GM18858 (cell line): ENCODE measurements around the gene C17orf75.

Experiments
- ATAC-seq: cut with Tn5 transposase; IDR thresholded peaks from one replicate; pipeline ENCODE4 v1.9.1; 2021; ENCODE audit not compliant: unreplicated experiment

Gene C17orf75

DNA sequence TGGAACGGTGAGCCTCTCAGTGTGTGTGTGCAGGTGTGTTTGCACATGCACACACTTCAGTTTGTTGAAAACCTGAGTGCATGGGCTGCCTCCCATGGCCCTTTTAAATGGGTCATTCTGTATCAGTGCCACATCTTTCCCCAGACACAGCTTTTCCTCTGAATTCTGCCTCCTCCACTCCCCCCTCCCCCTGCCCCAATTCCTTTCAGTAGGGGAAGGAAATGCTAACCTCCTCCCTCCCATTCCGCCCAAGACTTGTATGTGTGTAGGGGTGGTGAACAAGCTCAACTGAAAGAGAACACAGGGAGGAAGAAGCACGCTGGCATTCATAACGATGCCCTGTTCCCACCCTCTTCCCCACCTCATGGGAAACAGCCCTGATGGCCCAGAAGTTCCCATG lies 34.3 kb downstream of the C17orf75 start:
- no peak for ATAC-seq

DNA sequence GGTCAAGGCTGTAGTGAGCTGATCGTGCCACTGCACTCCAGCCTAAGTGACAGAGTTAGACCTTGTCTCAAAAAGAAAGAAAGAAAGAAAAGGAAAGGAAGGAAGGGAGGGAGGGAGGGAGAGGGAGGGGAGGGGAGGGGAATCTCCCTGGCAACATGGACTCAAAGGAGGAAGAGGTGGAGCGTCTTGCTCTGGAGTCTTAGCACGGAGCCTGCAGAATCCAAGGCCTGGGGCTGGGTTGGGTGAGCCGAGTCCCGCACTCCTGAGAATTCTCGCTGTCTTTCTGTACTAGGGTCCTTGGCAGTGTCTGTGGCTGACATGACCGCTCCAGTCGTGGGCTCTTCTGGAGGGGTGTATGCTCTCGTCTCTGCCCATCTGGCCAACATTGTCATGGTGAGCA lies 36.9 kb downstream of the C17orf75 start:
- no peak for ATAC-seq

DNA sequence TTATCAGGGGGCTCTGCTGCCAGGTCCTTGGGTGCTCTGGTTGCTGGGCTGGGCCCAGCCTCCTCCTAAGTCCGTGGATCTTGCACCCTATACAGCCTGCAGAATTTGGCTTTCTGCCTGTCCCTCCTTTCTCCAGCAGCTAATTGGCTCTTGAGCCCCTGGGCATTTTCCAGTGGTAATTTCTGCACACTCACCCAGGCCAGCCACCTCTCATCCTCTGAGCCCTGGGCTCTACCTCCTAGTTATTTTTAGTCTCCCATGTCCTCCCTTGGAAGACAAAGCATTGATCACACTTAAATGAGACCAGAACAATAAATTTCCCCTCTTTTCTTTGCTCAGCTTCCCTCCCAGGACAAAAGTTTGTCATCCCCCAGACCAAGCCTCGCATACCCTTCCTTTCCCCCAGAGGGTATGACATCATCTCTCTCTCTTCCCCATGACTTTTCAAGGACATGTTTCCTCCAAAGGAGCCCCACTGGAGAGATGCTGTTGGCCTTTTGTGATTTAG lies 38.1 kb downstream of the C17orf75 start:
- no peak for ATAC-seq

DNA sequence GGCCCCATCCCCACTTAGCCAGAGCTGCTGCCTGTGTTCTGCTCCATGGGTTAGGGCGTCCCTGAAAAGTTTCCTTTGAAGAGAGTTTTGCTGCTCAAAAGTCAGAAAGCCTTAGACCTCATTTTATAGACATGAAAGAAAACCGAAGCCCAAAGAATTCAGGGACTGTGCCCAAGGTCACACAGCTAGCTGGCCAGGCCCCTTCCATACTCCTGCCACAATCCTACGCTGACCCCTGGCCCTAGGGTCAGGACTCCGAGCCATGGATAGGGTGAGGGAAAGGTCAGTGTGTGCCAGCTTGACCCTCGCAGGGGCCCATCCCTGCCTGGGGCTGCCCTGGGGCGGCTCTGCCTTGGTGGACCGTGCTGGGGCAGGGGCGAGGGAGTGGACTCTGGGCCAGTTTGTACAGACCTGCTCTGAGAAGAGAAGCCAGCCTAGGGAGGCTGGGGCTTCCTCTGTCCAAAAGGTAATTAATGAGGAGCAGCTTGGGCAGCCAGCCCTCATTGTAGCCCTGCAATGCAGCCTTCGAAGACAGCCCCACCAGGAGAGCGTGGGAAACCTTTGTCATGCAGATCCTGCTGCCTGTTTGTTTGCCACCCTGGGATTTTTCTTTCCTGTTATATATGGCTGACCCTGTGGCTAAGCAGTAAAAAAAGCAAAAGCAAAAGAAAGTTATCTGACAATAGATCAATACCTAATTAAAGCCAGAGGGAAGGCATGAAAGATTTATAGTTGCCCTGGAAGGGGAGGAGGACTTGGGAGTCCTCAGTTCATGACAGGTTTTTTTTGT lies 38.9 kb downstream of the C17orf75 start:
- no peak for ATAC-seq

DNA sequence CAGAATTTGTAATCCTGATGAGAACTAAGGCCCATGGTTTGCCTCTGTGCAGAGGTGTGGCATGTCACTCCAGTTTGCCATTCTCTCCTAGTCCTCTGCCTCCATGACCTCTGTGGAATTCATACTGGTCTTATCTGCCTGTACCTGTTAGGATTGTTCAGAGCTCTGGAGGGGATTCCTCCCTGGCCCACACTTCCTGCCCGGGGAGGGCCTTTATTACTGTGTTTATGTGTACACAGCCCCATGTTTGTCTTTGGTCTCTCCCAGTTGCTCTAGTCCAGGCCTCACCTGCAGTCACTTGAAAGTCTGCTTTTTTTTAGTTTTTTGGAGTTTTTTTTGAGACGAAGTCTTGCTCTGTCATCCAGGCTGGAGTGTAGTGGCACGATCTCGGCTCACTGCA lies 39.9 kb downstream of the C17orf75 start:
- no peak for ATAC-seq

DNA sequence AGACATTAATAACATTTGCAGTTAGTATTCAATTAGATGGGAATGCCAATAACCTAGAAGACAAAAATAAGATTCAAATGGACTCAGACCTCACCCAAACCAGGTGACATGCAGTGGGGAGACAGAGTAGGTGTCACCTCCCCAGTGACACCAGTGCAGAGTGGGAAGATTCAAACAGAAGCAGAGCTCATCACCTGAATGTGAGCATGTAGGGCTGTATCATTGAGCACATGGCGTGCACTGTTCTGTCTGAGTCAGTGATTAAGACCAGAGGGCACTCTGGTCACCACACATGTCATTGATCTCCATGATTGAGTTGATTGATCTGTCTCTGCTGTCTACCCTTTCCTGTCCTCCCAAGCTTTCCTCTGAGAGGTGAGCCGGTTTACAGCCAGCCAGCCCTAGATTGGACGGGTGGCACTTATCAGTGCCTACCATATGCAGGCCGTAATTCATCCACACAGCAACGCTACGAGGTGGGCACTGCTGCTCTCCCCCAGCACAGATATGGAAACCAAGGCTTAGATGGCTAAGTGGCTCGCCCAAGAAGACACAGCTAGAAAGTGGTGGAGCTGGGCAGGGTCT lies 42.3 kb downstream of the C17orf75 start:
- ATAC-seq: no peak

DNA sequence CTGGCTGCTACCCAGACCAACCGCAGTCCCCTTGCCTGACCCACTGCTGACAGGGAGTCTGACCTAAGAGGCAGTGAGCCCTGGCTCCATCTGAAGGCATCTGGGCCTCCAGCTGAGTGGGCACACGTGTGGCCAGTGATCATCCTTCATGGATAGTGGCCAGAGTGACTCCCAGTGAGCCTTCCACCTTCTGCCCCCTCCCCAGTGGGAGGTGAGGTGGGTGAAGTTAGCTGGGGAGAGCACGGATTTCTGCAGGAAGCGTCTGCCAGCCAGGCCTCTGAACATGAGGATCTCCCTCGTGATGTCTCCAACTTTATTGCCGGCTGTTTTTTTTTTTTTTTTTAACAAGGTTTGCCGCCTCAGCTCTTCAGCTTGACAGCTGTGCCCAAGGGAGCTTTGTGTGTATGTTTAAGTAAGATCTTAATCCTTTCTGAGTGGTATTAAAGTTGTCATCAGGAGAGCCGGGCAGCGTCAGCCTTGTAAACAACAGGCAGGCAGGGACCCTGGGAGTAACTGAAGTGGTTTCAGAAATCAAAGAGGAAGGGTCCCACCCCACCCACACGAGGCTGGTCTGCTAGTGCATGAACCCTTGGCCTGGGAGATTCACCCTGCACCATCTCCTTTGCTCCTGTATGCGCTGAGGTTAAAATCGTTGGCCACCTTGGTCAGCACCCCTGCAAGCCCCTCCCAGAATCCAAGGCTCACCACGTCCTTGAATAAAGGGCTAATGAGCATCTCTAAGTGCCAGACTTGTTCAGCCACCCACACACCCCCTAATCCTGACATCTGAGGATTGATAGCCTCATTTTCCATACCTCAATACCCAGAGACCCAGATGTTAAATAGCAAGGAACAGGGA lies 43.0 kb downstream of the C17orf75 start:
- ATAC-seq: no peak

DNA sequence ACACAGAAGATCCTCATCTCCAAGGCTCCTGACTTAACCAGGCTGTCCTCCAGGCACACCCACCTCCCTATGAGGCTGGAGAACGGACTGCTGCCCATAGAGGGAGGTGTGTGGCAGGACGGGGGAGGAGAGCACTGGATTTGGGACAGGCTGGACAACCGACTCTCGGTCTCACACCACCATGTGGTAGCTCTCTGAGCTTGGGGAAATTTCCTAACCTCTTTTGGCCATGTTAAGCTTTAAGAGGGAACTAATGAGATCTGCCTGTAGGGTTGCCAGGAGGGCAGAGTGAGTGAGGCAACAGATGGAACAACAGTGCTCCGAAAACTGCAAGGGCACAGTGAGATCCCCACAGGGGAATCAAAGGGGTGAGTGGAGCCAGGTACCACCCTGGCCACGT lies 43.7 kb downstream of the C17orf75 start:
- ATAC-seq: no peak

DNA sequence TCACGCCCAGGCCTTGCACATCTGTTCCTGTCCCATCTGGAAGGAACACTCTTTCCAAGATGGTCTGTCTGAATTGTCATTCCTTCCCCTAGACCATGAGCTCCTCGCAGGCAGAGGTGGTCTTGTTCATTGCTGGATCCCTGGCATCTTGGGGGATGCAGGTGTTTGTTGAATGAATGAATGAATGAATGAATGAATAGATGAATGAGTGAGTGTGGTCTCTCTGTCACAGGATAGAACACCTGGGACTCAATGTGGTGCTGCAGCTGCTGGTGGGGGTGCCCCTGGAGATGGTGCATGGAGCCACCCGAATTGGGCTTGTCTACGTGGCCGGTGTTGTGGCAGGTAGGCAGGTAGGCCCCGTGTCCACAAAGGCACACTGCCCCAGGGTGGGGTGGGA lies 44.1 kb downstream of the C17orf75 start:
- ATAC-seq: no peak

DNA sequence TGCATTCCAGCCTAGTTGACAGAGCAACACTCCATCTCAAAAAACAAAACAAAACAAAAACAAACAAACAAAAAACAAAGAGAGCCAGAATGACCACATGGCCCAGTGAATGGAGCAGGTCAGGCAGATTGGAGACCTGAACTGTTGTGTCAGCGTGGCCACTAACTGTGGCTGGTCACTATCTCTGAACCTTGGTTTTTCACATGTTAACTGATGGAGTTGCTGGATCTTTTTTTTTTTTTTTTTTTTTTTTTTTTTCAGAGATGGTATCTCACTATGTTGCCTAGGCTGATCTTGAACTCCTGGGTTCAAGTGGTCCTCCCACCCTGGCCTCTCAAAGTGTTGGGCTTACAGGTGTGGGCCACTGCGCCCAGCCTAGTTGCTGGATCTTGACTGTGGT lies 44.5 kb downstream of the C17orf75 start:
- ATAC-seq: no peak

DNA sequence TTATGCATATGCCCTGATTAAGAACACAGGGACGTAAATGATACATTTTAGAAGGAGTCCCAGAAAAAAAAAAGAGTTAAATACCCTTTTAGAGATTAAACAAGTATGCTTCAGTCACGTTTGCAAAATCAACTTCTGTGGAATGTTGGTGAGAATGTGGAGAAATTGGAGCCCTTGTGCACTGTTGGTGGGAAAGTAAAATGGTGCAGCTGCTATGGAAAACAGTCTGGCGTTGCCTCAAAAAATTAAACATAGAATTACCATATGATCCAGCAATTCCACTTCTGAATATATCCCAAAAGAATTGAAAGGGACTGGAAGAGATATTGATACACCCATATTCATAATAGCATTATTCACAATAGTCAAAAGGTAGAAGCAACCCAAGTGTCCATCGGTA lies 49.9 kb downstream of the C17orf75 start:
- ATAC-seq: no peak

DNA sequence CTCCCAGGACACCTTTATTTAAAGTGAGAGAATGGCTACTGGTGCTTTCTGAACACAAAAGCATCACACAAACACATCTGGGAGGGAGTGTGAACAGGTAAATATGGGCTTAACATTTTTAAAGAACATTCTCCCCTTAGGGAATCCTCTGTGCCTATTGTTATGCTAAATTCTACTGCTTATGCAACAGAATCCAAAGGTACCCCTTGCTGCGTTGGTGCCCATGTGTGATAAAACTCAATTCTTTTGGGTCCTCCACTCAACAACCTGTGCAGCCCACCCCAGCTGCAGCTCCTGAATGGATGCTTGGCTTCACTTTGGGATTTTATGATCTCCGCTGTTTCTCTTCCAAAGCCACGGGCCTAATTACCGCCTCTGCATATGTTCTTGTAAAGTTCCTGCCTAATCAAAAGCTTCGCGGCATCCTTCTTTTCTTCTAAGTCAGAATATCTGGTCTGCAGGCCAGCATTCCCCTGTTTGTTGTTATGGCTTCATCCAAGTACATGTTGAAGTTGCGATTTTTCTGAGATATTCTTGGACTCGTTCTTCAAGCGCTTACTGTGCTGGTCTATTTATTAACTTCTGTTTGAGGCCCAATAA lies 52.4 kb downstream of the C17orf75 start:
- no peak for ATAC-seq

DNA sequence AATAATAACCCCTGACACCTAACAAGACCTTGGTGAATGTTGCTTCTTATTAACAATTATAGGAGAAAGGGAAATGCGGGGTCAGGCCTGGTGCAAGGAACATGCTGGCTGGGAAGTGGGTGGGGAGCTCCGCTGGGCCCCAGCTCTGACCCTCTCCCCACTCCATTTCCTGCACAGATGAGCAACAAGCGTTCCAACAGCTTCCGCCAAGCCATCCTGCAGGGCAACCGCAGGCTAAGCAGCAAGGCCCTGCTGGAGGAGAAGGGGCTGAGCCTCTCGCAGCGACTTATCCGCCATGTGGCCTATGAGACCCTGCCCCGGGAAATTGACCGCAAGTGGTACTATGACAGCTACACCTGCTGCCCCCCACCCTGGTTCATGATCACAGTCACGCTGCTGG lies 53.4 kb downstream of the C17orf75 start:
- ATAC-seq: no peak

DNA sequence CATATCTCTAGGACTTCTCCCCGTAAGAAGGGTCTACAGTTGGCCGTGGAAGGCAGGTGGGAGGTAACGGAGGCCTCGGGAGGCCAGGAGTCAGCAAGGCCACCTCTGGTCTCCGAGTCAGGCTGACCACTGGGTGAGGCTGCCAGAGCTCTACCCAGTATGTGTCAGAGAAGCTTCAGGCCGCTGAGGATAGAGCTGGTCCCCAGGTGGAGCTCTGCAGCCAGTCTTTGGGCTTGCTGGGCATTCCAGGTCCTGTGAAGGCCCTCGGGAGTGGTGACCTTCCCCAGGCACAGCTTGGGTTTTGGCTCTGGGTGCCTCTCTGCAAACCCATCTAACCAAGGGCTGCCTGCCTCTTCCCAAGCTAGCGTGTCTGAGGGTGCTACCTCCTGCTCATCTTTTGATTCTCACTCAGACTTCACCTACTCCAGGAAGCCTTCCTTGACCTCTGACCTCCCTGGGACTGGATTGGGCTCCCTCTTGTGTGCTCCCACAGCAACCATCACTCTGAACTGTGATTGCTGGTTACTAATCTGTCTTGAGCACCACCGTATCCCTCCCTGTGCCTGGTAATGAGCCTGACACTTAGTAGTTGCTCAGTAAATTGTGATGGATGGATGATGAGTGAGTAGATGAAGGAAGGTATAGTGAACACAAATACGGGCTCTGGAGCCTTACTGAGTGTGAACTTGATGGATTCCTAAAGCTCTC lies 54.0 kb downstream of the C17orf75 start:
- ATAC-seq: no peak

DNA sequence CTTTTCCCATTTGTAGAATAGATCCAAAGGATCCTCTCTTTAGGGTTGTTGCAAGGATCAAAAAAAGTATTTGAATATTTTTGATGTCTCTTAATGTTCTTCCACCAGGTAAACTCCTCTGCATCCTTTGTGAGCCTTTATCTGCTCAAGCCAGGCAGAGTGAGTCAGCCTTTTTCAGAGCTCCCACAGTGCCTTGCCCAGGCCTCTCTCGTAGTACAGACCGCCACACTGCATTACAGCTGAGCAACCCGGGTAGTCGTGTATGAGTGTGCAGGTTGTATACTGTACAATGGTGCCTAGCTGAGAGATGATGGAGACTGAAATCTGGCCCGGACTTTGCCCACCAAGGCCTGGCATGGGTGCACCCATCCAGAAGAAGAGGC lies 55.5 kb downstream of the C17orf75 start:
- ATAC-seq: no peak

DNA sequence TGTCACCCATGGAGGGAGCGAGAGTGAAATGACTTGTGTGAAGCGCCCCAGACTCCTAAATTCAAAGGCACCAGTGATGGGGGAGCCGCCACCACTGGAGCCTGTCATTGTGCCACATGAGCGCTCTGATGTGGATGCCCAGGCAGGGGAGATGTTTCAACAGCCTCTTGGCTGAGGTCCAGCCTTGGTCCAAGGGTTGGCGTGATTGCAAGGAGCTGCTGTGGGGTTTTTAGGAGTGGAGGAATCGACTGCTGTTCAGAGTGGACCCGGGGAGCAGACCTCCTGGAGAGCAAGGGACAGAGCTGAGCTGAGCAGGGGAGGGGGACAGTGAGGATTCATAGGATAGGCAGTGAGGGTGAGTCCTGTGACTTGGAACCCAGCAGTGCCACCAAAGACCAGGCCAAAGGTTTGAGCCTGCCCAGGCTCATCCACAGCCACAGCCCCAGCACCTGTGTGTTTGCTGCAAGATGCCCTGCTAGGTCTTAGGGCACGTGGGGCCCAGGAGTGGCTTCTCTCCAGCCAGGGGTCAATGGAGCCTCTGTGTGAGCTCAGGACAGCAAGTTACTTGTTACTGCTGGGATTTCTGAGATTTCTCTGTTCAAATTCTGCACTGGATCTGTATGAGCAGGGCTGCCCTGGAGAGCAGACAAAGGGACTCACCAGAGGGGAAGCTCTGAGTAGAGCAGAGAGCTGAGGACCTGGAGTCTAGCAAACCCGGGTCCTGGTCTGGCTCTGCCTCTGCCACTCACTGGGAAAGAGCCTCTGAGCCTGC lies 56.0 kb downstream of the C17orf75 start:
- no peak for ATAC-seq

DNA sequence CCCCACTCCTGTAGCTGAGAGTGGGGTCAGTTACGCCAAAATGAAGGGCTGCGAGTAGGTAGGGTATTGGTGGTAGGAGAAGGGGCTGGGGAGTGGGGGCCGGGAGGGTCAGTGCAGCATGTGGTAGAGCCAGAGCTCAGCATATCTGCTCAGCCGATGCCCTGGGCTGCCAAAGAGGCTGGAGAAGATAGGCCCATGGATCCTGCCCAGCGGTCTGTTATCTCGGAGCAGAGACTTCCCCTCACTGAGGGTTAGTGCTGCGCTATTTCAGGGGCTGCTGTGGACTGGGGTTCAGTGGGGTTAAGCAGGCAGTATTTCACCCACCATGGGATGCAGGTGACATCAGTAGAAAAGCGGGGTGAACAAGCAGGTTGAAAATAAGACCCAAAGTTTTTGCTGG lies 56.7 kb downstream of the C17orf75 start:
- no peak for ATAC-seq

DNA sequence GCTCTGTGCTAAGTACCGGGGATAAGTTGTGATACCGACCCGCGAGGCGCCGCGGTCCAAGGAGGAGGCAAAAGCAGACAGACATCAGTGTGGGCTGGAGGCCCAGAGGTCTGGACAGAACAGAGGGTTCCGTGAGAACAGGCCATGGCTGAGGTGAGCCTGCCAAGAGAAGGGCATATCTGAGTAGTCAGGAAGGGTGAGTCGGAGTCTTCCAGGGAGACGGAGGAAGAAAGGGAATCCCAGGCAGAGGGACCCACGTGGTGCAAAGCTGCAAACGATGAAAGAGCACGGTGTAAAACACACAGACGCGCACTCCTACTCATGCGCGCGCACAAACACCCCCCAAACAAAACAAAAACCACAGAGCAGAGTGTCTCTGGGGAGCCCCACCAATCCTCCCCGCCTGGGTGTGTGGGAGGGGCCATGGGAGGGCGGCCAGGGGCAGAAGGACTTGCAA lies 58.2 kb downstream of the C17orf75 start:
- no peak for ATAC-seq

DNA sequence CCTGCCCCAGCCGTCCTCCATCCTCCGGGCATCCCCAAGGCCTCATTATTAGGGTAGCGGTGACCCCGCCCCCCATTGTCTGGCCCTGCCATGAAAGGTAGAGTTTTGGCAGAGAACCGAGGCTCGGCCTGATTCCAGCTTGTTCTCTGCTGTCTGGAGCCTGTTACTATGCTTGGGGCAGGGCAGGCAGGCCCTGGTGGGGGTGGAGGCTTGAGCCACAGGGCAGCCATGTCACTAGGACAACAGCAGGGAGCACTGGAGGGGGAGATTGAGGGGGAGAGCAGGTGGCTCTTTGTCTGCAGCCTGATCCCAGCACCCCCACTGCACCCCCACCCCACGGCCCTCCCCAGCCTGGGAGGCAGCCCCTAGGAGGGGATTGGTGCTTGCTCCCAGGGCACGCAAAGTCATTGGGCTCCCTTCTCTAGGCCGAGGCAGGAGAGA lies 60.9 kb downstream of the C17orf75 start:
- no peak for ATAC-seq
